Suprapubic skin (tissue), 4 donors: ENCODE data around the gene IGFBP4. TPM values are rescaled to one million over a fixed set of nuclear protein-coding genes. Genes with fewer than 3 reads are reported as not detected.

Experiments
- DNase-seq, 2 donors: peaks; one replicate each; pipeline ENCODE4 v3.0.0-alpha.2; 2019; ENCODE audit warnings: low spot score in 2 of 2
- H3K27ac ChIP-seq: fragments of 200-600 bp; sonication (generic); one replicate; pipeline ENCODE4 v1.5.1; 2019
- H3K27me3 ChIP-seq: fragments of 200-600 bp; sonication (generic); one replicate; pipeline ENCODE4 v1.5.1; 2019
- H3K36me3 ChIP-seq: fragments of 200-600 bp; sonication (generic); one replicate; pipeline ENCODE4 v1.5.1; 2019
- H3K4me1 ChIP-seq: fragments of 200-600 bp; sonication (generic); one replicate; pipeline ENCODE4 v1.5.1; 2019
- H3K4me3 ChIP-seq: fragments of 200-600 bp; sonication (generic); one replicate; pipeline ENCODE4 v1.5.1; 2019; ENCODE audit warnings: mild to moderate bottlenecking
- H3K9me3 ChIP-seq: fragments of 200-600 bp; sonication (generic); one replicate; pipeline ENCODE4 v1.5.1; 2019
- EP300 ChIP-seq: sonication (generic); formaldehyde crosslinking; IDR thresholded peaks from one replicate; pipeline ENCODE4 v1.6.1; 2017; ENCODE audit warnings: antibody characterized with exemption
- POLR2A ChIP-seq, 2 donors: fragments of 450-650 bp; IDR thresholded peaks; one replicate each; pipeline ENCODE4 v1.6.1; 2017; ENCODE audit warnings: antibody characterized with exemption in 2 of 2, mild to moderate bottlenecking in 2 of 2, moderate library complexity in 2 of 2
- POLR2AphosphoS5 ChIP-seq, 3 donors: sonication (generic); formaldehyde crosslinking; IDR thresholded peaks; one replicate each; pipeline ENCODE4 v1.6.1; 2017; ENCODE audit warnings: antibody characterized with exemption in 3 of 3
- WGBS: methylation state at CpG from one replicate; pipeline ENCODE4 v1.1.5; 2018; 5-methylcytosine and 5-hydroxymethylcytosine counted together
- total RNA-seq, 4 donors: library from RNA; depleted of rRNA; stranded (reverse); fragments of >200 nt; gene quantifications; one replicate each; pipeline ENCODE4 v1.1.0, GENCODE V29; 2016
- TF ChIP-seq, protein P1 (sequence below), 2 donors: fragments of 200-600 bp in 1 of 2; fragments of 450-650 bp in 1 of 2; sonication (generic) in 1 of 2; IDR thresholded peaks; one replicate each; pipeline ENCODE4 v1.5.1; 2016 to 2019; ENCODE audit warnings: antibody characterized with exemption in 2 of 2, mild to moderate bottlenecking in 1 of 2, moderate library complexity in 1 of 2

The IGFBP4 gene
- total RNA-seq, 4 donors from 2014 or later = 45.0 to 88.8 (median 74.6) TPM

DNA sequence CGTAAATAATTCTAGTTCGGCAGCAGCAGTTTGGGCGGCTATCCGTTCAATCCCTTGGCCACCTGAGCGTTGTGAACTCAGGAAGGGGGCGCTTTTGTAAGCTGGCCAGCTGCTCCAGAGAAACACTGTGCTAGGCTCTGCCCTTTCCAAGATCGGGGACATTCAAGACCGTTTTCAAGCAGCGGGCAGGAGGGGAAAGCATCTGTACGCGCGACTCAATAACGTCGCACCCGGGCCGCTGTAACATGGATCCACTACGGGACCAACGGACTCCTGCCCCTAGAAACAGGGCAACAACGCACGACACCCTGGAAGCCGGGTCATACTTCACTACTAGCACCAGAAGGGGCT lies 26.0 kb upstream of the IGFBP4 start:
- Histone ChIP-seq H3K36me3 (no peaks in the 10 kb centered on the region), H3K9me3 (no peaks in the 10 kb centered on the region), H3K27ac (no peak overlapping the region), H3K27me3 (no peaks in the 10 kb centered on the region), H3K4me3 (peak overlapping the region; percentile 60), H3K4me1 (peaks cover 20% of the 10 kb centered on the region)
- TF ChIP-seq, protein P1, sequence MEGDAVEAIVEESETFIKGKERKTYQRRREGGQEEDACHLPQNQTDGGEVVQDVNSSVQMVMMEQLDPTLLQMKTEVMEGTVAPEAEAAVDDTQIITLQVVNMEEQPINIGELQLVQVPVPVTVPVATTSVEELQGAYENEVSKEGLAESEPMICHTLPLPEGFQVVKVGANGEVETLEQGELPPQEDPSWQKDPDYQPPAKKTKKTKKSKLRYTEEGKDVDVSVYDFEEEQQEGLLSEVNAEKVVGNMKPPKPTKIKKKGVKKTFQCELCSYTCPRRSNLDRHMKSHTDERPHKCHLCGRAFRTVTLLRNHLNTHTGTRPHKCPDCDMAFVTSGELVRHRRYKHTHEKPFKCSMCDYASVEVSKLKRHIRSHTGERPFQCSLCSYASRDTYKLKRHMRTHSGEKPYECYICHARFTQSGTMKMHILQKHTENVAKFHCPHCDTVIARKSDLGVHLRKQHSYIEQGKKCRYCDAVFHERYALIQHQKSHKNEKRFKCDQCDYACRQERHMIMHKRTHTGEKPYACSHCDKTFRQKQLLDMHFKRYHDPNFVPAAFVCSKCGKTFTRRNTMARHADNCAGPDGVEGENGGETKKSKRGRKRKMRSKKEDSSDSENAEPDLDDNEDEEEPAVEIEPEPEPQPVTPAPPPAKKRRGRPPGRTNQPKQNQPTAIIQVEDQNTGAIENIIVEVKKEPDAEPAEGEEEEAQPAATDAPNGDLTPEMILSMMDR (IDR thresholded peaks at IDR 0.05) = no peak
- TF ChIP-seq POLR2AphosphoS5 (IDR thresholded peaks at IDR 0.05) = no peak
- no peak for TF ChIP-seq EP300
- TF ChIP-seq POLR2A (IDR thresholded peaks at IDR 0.05) = no peak
- under 1% methylated on average over 18 of the region's 21 CpGs for WGBS
- no peak for DNase-seq

DNA sequence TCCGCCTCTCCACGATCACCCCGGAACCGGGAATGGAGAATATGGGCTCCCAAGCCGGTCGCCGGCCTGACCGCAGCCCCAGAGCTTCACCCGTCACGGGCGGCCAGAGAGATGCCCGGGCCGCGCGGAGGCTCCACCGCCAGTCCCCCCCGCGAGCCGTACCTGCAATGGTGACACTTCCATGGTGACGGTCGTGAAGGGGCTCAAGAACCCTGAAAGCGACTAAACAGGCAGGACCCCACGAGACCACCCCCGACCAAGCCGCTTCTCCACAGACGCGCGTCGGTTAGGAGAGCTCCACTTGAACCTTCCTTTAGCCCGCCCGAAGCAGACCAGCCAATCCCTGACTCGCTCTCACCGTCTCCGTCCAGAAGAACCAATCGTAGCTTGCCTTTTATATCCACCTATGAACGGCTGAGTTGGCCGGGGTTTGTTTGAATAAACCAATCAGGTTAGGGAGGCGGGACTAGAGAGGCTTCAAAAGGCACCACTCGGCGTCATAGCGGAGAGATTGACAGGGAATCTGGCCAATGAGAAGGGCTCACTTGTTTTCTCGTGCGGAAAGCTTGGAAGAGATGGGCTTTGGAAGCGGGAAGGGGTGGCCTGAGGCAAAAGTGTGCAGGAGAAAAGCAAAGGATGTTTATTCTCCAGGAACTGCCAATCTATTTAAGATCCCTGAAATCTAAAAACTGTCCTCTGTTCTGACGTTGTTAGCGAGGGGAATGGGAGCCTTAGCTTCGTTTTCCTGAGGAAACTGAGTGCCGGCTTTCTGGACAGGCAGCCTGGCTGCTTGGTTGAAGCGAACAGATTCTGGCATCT lies 25.4 kb upstream of the IGFBP4 start, which contains the start of gene TOP2A:
Gene TOP2A (minus strand): TSS at position 288 of the 819 bp plus-strand sequence. CDS start 105 bp downstream, at position 183.
- peak; percentile 98 to 99 for DNase-seq
- Histone ChIP-seq H3K36me3 (no peaks in the 10 kb centered on the region), H3K27ac (peak within 1 kb of the TSS; percentile 25), H3K4me3 (peak within 1 kb of the TSS; percentile 60), H3K27me3 (no peaks in the 10 kb centered on the region), H3K9me3 (no peaks in the 10 kb centered on the region), H3K4me1 (peaks cover 20% of the 10 kb centered on the region)
- under 1% methylated on average over 26 of the region's 49 CpGs for WGBS
- TF ChIP-seq POLR2A (IDR thresholded peaks at IDR 0.05) (no peak), EP300 (no peak), POLR2AphosphoS5 (IDR thresholded peaks at IDR 0.05) (peak in 1 of 3 donors; percentile 57)
- TF ChIP-seq, protein P1 (IDR thresholded peaks at IDR 0.05) = no peak

DNA sequence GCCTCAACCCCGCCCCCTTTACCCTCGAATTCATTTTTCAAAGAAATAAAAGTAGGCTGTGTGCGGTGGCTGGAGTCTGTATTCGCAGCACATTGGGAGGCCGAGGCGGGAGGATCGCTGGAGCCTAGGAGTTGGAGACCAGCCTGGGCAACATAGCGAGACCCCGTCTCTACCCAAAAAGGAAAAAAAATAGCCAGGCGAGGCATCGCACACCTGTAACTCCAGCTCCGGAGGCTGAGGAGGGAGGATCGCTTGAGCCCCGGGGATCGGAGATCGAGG lies 24.9 kb upstream of the IGFBP4 start:
- peaks cover 20% of the 10 kb centered on the region for H3K4me1 ChIP-seq
- H3K4me3 ChIP-seq = peak overlapping the region; percentile 60
- peak overlapping the region; percentile 25 for H3K27ac ChIP-seq
- no peaks in the 10 kb centered on the region for H3K36me3 ChIP-seq
- H3K9me3 ChIP-seq = no peaks in the 10 kb centered on the region
- TF ChIP-seq POLR2A (IDR thresholded peaks at IDR 0.05) (no peak), EP300 (no peak), POLR2AphosphoS5 (IDR thresholded peaks at IDR 0.05) (no peak)
- TF ChIP-seq, protein P1 (IDR thresholded peaks at IDR 0.05) = no peak
- 65% methylated on average over 16 of the region's 16 CpGs for WGBS
- DNase-seq = no peak
- H3K27me3 ChIP-seq = no peaks in the 10 kb centered on the region

DNA sequence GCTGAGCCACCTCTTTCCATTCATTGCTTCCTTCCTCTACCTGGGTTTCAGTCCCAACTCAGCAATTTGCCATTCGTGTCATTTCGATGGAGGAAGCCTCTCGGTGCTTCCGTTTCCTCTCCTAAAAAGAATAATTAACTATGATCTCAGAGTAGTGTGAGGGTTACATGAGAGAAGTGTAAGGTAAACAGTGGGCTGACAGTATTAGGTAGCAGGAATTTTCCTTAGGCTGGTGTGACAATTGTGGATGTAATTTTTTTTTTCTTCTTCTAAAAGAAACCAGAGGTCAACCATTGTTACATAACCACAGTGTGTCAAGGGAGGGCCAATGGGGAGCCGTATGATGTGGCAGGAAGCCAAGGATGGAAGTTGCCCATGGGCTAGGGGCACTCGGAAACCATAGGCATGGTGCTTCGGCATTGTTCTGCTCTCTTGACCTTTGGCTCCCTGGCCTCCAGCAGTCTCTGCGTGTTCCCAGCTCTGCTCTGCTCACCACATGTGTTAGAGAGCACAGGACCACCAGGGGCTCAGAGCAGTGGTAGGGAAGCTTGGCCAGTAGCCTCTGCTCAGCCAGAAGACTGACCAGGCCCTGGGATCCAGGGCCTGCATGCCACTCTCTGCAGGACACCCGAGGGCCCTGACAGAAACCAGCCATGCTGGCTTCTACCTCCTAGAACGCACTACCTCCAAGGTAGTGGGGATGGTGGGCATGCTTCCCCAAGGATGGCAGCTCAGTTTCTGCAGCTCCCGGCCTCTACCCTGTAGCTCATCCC lies 23.5 kb upstream of the IGFBP4 start:
- no peak overlapping the region for H3K27ac ChIP-seq
- no peak for TF ChIP-seq POLR2AphosphoS5 (IDR thresholded peaks at IDR 0.05)
- TF ChIP-seq, protein P1 (IDR thresholded peaks at IDR 0.05) = no peak
- TF ChIP-seq POLR2A (IDR thresholded peaks at IDR 0.05) = no peak
- TF ChIP-seq EP300 = no peak
- WGBS = 63% methylated on average over 7 of the region's 11 CpGs
- H3K36me3 ChIP-seq = no peaks in the 10 kb centered on the region
- no peak for DNase-seq
- peaks cover 20% of the 10 kb centered on the region for H3K4me1 ChIP-seq
- no peaks in the 10 kb centered on the region for H3K9me3 ChIP-seq
- no peak overlapping the region for H3K4me3 ChIP-seq
- no peaks in the 10 kb centered on the region for H3K27me3 ChIP-seq

DNA sequence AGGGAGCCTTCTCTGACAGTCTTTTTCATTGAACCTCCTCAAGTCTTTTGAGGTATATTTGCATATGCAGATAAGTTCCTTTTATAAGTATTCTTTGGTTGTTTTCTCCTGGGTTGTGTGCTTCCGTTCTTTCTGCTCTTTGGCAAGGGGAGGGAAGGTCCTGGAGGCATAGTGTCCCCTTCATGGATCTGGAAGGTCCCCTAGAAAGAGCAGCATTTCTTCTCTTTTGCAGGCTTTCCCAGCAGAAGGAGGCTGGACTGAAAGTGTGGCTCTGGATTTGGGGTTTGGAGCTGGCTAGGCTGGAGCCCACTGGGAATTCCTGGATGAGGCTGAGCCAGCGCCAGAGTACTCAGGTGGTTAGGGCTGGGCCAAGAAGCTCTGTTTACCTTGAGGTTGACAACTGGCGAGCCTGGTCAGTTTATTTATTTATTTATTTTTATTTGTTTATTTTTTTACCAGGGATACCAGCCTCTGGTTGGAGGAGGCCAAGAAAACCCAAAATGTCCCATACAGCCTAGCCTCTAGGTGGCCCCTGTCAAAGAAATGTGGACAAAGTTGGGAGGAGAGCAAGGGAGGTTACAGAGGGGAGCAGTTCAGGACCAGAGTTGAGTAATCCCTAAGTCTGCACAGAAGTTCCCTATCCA lies 20.1 kb upstream of the IGFBP4 start:
- WGBS = 70% methylated on average over 3 of the region's 3 CpGs

More for the DNA sequence above, 20.1 kb upstream of the IGFBP4 start:
- Histone ChIP-seq H3K9me3 (no peaks in the 10 kb centered on the region), H3K27ac (no peak overlapping the region), H3K36me3 (no peaks in the 10 kb centered on the region), H3K4me1 (peaks cover 5% of the 10 kb centered on the region), H3K4me3 (no peak overlapping the region), H3K27me3 (no peaks in the 10 kb centered on the region)
- no peak for DNase-seq
- TF ChIP-seq, protein P1 (IDR thresholded peaks at IDR 0.05) = no peak
- TF ChIP-seq EP300 (no peak), POLR2AphosphoS5 (IDR thresholded peaks at IDR 0.05) (no peak), POLR2A (IDR thresholded peaks at IDR 0.05) (no peak)
